H1 (cell line): ENCODE results near the gene OAS3. TPM values are rescaled to one million over a fixed set of nuclear protein-coding genes. Genes with fewer than 3 reads are reported as not detected.

ENCODE experiments used
- ATF2 ChIP-seq: IDR thresholded peaks from 2 replicates; pipeline ENCODE4 v1.6.1; 2012; ENCODE audit warnings: low read length, inconsistent platforms
- CTCF ChIP-seq, 3 experiments: IDR thresholded peaks; 1 replicate in 2 of 3; 2 replicates in 1 of 3; pipeline versions ENCODE4 v1.5.1 to v1.6.1; 2011; ENCODE audit warnings: low read length in 3 of 3, mild to moderate bottlenecking in 3 of 3, inconsistent platforms in 2 of 3, low read depth in 1 of 3, moderate library complexity in 1 of 3; ENCODE audit not compliant: insufficient read depth in 1 of 3; ENCODE audit errors: control extremely low read depth in 1 of 3
- MAX ChIP-seq: IDR thresholded peaks from 2 replicates; pipeline ENCODE4 v1.6.1; 2012; ENCODE audit warnings: inconsistent platforms
- RXRA ChIP-seq: IDR thresholded peaks from 2 replicates; pipeline ENCODE4 v1.6.1; 2011; ENCODE audit warnings: low read depth, mild to moderate bottlenecking, low read length, moderate library complexity; ENCODE audit not compliant: insufficient read depth
- SP4 ChIP-seq: IDR thresholded peaks from 2 replicates; pipeline ENCODE4 v1.6.1; 2012; ENCODE audit warnings: low read length, inconsistent platforms
- polyA plus RNA-seq, 7 experiments: library from polyadenylated mRNA; depleted of rRNA in 3 of 7; stranded (reverse) in 5 of 7; unstranded in 2 of 7; fragments of >200 nt in 5 of 7; fragments of 200-250 nt in 2 of 7; gene quantifications; 1 replicate in 5 of 7; 2 replicates in 1 of 7; 4 replicates in 1 of 7; pipeline versions ENCODE4 v1.2.1 to v1.2.3, GENCODE V29; 2011 to 2013; ENCODE audit warnings: missing spikeins in 2 of 7, mixed read lengths in 2 of 7
- total RNA-seq: library from RNA; stranded (reverse); fragmentation: NEBNext Ultra II Directional; extraction: Animal tissue kit (Norgen Biotek cat#: 25700); gene quantifications from 2 replicates; pipeline ENCODE4 v1.2.1, GENCODE V29; 2021

The OAS3 gene
- total and polyA plus RNA-seq, 2 of the 8 experiments (the other 6 are each of a cell fraction or from before 2014, with no cell fraction given) = 0.73 to 3.7 TPM

- TF ChIP-seq RXRA (no peak), ATF2 (no peak), CTCF (IDR thresholded peaks at IDR 0.05; ENCODE audit: control extremely low read depth in 1 of 3, insufficient read depth in 1 of 3, low read depth in 1 of 3, low read length in 3 of 3) (peak; percentile 90 to 99 (median 99)), SP4 (0 out of 2 replicates have a peak, but pooled peaks have one; percentile 39), MAX (peak; percentile 54)
Observed at GRCh38 chr12:112992541-112993398, 54.5 kb downstream of the OAS3 start (continued).
